CD4-positive, alpha-beta T cell treated with Interleukin-21 for 1 hour (primary cell): ENCODE results near the gene THOC1.

Source experiments
- DNase-seq: peaks from one replicate; pipeline ENCODE4 v3.0.0-alpha.2; 2020

THOC1 gene

GRCh38 chr18:273525-273924 lies 5.7 kb upstream of the THOC1 start:
- DNase-seq = no peak

GRCh38 chr18:272650-273049 lies 4.8 kb upstream of the THOC1 start:
- DNase-seq = no peak

GRCh38 chr18:269480-270095 lies 1.7 kb upstream of the THOC1 start:
- no peak for DNase-seq

GRCh38 chr18:267380-267687 lies 513 bp downstream of the THOC1 start:
- no peak for DNase-seq

GRCh38 chr18:261398-262073 lies 6.3 kb downstream of the THOC1 start:
- no peak for DNase-seq

- no peak for DNase-seq
Measured at GRCh38 chr18:260547-260946, 7.3 kb downstream of the THOC1 start.

GRCh38 chr18:255171-255570 lies 12.7 kb downstream of the THOC1 start:
- no peak for DNase-seq

GRCh38 chr18:253121-253520 lies 14.7 kb downstream of the THOC1 start:
- DNase-seq = no peak

- DNase-seq = no peak
Measured at GRCh38 chr18:251572-251971, 16.3 kb downstream of the THOC1 start.

GRCh38 chr18:250685-251084 lies 17.2 kb downstream of the THOC1 start:
- DNase-seq = no peak

GRCh38 chr18:248053-248452 lies 19.8 kb downstream of the THOC1 start:
- no peak for DNase-seq

- DNase-seq = no peak
Measured at GRCh38 chr18:245282-245847, 22.5 kb downstream of the THOC1 start.

- no peak for DNase-seq
Measured at GRCh38 chr18:240175-240574, 27.7 kb downstream of the THOC1 start.

GRCh38 chr18:231563-231962 lies 36.3 kb downstream of the THOC1 start:
- no peak for DNase-seq

GRCh38 chr18:228586-228985 lies 39.3 kb downstream of the THOC1 start:
- DNase-seq = no peak

GRCh38 chr18:227902-228301 lies 39.9 kb downstream of the THOC1 start:
- no peak for DNase-seq

- no peak for DNase-seq
Measured at GRCh38 chr18:227374-227773, 40.5 kb downstream of the THOC1 start.

GRCh38 chr18:225745-226144 lies 42.1 kb downstream of the THOC1 start:
- DNase-seq = no peak

GRCh38 chr18:220708-221107 lies 47.1 kb downstream of the THOC1 start:
- no peak for DNase-seq

GRCh38 chr18:217532-218336 lies 50.1 kb downstream of the THOC1 start:
- DNase-seq = no peak

- no peak for DNase-seq
Measured at GRCh38 chr18:215448-216010, 52.3 kb downstream of the THOC1 start.

GRCh38 chr18:213966-214365 lies 53.9 kb downstream of the THOC1 start:
- DNase-seq = no peak

- DNase-seq = no peak
Measured at GRCh38 chr18:213505-213904, 54.3 kb downstream of the THOC1 start.

- no peak for DNase-seq
Measured at GRCh38 chr18:212780-213179, 55.1 kb downstream of the THOC1 start.
